Glutamatergic neuron (in vitro differentiated cells): ENCODE results near the gene FMN1. TPM values are rescaled to one million over a fixed set of nuclear protein-coding genes. Genes with fewer than 3 reads are reported as not detected.

Experiments
- DNase-seq: peaks from one replicate; pipeline ENCODE4 v3.0.0; 2022
- H3K27ac Mint-ChIP-seq: one replicate; pipeline ENCODE4 v1.8.0; 2020; ENCODE audit warnings: mild to moderate bottlenecking, mixed read lengths, inconsistent platforms; ENCODE audit not compliant: unreplicated experiment
- H3K27me3 Mint-ChIP-seq: one replicate; pipeline ENCODE4 v1.8.0; 2020; ENCODE audit warnings: mild to moderate bottlenecking, moderate library complexity, mixed read lengths, inconsistent platforms; ENCODE audit not compliant: unreplicated experiment
- H3K36me3 Mint-ChIP-seq: one replicate; pipeline ENCODE4 v1.8.0; 2020; ENCODE audit warnings: mild to moderate bottlenecking, mixed read lengths, inconsistent platforms; ENCODE audit not compliant: unreplicated experiment
- H3K4me1 Mint-ChIP-seq: one replicate; pipeline ENCODE4 v1.8.0; 2020; ENCODE audit warnings: mild to moderate bottlenecking, low read depth, mixed read lengths, inconsistent platforms; ENCODE audit not compliant: unreplicated experiment
- H3K4me3 Mint-ChIP-seq: one replicate; pipeline ENCODE4 v1.8.0; 2020; ENCODE audit warnings: mild to moderate bottlenecking, mixed read lengths, inconsistent platforms; ENCODE audit not compliant: unreplicated experiment
- H3K9me3 Mint-ChIP-seq: one replicate; pipeline ENCODE4 v1.8.0; 2020; ENCODE audit warnings: mild to moderate bottlenecking, moderate library complexity, mixed read lengths, inconsistent platforms; ENCODE audit not compliant: unreplicated experiment
- total RNA-seq: library from RNA; stranded (reverse); fragmentation: NEBNext Ultra II Directional; extraction: Animal tissue kit (Norgen Biotek cat#: 25700); gene quantifications from one replicate; pipeline ENCODE4 v1.2.1, GENCODE V29; 2021; ENCODE audit not compliant: unreplicated experiment
- TF ChIP-seq, protein P1 (sequence below): fragments of 200-600 bp; sonication (generic); IDR thresholded peaks from one replicate; pipeline ENCODE4 v1.5.0; 2021; ENCODE audit not compliant: partially characterized antibody, unreplicated experiment

The FMN1 gene
- total RNA-seq, 1 donor from 2014 or later = 1.1 TPM

- TF ChIP-seq, protein P1, sequence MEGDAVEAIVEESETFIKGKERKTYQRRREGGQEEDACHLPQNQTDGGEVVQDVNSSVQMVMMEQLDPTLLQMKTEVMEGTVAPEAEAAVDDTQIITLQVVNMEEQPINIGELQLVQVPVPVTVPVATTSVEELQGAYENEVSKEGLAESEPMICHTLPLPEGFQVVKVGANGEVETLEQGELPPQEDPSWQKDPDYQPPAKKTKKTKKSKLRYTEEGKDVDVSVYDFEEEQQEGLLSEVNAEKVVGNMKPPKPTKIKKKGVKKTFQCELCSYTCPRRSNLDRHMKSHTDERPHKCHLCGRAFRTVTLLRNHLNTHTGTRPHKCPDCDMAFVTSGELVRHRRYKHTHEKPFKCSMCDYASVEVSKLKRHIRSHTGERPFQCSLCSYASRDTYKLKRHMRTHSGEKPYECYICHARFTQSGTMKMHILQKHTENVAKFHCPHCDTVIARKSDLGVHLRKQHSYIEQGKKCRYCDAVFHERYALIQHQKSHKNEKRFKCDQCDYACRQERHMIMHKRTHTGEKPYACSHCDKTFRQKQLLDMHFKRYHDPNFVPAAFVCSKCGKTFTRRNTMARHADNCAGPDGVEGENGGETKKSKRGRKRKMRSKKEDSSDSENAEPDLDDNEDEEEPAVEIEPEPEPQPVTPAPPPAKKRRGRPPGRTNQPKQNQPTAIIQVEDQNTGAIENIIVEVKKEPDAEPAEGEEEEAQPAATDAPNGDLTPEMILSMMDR = no peak
- H3K4me1 Mint-ChIP-seq = no peaks in the 10 kb centered on the region
- no peak for DNase-seq
- no peaks in the 10 kb centered on the region for H3K36me3 Mint-ChIP-seq
- H3K9me3 Mint-ChIP-seq = no peaks in the 10 kb centered on the region
- no peak overlapping the region for H3K27ac Mint-ChIP-seq
- no peaks in the 10 kb centered on the region for H3K27me3 Mint-ChIP-seq
- no peak overlapping the region for H3K4me3 Mint-ChIP-seq
Observed at GRCh38 chr15:32991619-32992111, 202.8 kb downstream of the FMN1 start.

- Mint-ChIP-seq H3K27ac (no peak overlapping the region), H3K4me3 (no peak overlapping the region), H3K36me3 (no peaks in the 10 kb centered on the region), H3K4me1 (no peaks in the 10 kb centered on the region), H3K9me3 (no peaks in the 10 kb centered on the region), H3K27me3 (no peaks in the 10 kb centered on the region)
- no peak for DNase-seq
- TF ChIP-seq, protein P1 = no peak
Observed at GRCh38 chr15:32990071-32990470, 204.4 kb downstream of the FMN1 start.

- no peaks in the 10 kb centered on the region for H3K9me3 Mint-ChIP-seq
- H3K27me3 Mint-ChIP-seq = no peaks in the 10 kb centered on the region
- H3K36me3 Mint-ChIP-seq = no peaks in the 10 kb centered on the region
- no peaks in the 10 kb centered on the region for H3K4me1 Mint-ChIP-seq
- TF ChIP-seq, protein P1 = no peak
- no peak overlapping the region for H3K27ac Mint-ChIP-seq
- H3K4me3 Mint-ChIP-seq = no peak overlapping the region
- no peak for DNase-seq
Observed at GRCh38 chr15:32987067-32987466, 207.4 kb downstream of the FMN1 start.

DNA sequence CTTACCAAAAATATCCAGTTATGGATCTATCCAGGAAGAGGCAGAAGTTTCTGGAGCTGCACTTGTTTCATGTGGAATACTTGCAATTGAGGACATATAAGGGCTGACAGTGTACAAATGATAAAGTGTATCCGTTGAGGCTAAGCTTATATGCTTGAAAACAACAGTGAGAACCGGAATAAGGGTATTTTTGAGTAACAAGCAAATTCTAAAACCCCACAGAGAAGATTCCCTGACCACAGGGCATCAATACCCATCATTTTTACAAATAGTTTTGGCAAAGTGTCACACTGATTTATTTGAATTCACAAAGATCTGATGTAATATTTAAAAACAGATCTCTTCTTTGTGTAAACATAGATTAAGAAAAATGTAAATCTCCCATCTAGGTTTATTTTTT lies 208.4 kb downstream of the FMN1 start:
- TF ChIP-seq, protein P1 = no peak
- Mint-ChIP-seq H3K4me3 (no peak overlapping the region), H3K27ac (no peak overlapping the region), H3K9me3 (no peaks in the 10 kb centered on the region), H3K36me3 (no peaks in the 10 kb centered on the region), H3K4me1 (no peaks in the 10 kb centered on the region), H3K27me3 (no peaks in the 10 kb centered on the region)
- no peak for DNase-seq

DNA sequence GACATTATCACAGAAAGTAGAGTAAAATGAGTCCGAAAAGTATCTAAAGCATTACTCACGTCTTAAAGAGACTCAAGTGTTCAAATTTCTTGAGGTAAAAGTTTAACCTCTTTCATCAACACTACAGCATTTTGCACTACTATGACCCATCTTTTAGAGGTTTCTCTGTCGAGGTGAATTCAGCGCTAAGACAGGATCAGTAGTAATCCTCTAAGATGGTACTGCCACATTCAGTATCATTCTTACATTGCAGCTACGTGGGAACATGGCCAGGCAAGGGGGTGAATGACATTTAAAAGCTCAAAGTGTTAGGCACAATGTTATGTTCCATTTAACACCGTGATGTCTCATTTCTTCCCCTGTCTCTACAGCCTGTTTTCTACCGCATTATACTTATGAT lies 210.8 kb downstream of the FMN1 start:
- Mint-ChIP-seq H3K4me1 (no peaks in the 10 kb centered on the region), H3K9me3 (no peaks in the 10 kb centered on the region), H3K4me3 (no peak overlapping the region), H3K36me3 (no peaks in the 10 kb centered on the region), H3K27me3 (no peaks in the 10 kb centered on the region), H3K27ac (no peak overlapping the region)
- TF ChIP-seq, protein P1 = no peak
- DNase-seq = no peak
